Measurements from ENCODE around the gene C4BPA.

Gene C4BPA

GRCh38 chr1:207058252-207058651, 45.8 kb upstream of the C4BPA start:
- no peak overlapping the region for H3K4me3 ChIP-seq (ENCODE audit: low read length)
- TF ChIP-seq, protein P1, sequence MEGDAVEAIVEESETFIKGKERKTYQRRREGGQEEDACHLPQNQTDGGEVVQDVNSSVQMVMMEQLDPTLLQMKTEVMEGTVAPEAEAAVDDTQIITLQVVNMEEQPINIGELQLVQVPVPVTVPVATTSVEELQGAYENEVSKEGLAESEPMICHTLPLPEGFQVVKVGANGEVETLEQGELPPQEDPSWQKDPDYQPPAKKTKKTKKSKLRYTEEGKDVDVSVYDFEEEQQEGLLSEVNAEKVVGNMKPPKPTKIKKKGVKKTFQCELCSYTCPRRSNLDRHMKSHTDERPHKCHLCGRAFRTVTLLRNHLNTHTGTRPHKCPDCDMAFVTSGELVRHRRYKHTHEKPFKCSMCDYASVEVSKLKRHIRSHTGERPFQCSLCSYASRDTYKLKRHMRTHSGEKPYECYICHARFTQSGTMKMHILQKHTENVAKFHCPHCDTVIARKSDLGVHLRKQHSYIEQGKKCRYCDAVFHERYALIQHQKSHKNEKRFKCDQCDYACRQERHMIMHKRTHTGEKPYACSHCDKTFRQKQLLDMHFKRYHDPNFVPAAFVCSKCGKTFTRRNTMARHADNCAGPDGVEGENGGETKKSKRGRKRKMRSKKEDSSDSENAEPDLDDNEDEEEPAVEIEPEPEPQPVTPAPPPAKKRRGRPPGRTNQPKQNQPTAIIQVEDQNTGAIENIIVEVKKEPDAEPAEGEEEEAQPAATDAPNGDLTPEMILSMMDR (IDR thresholded peaks at IDR 0.05; ENCODE audit: low read depth, low read length), result no peak
- TF ChIP-seq EZH2phosphoT487 (IDR thresholded peaks at IDR 0.05; ENCODE audit: low read depth), result no peak
- no peaks in the 10 kb centered on the region for H3K9me3 ChIP-seq (ENCODE audit: insufficient read depth, low read length)
- H3K79me2 ChIP-seq (ENCODE audit: low read length), result no peaks in the 10 kb centered on the region
- H3K27me3 ChIP-seq (ENCODE audit: low read depth, low read length), result no peaks in the 10 kb centered on the region
- peaks cover 9% of the 10 kb centered on the region for H3K36me3 ChIP-seq (replicated peaks; ENCODE audit: low read depth, low read length)
- peaks cover 28% of the 10 kb centered on the region for H3K4me1 ChIP-seq (ENCODE audit: low read length)
- no peak overlapping the region for H3K9ac ChIP-seq (ENCODE audit: low read length)
- H3K27ac ChIP-seq (ENCODE audit: low read length), result no peak overlapping the region
- H2AFZ ChIP-seq (ENCODE audit: low read depth, low read length), result no peak overlapping the region
- no peak overlapping the region for H3K4me2 ChIP-seq (ENCODE audit: low read length)
- no peaks in the 10 kb centered on the region for H4K20me1 ChIP-seq (ENCODE audit: insufficient read depth, low read length)

- no peak overlapping the region for H3K9ac ChIP-seq (ENCODE audit: low read length)
- H4K20me1 ChIP-seq (ENCODE audit: insufficient read depth, low read length), result no peaks in the 10 kb centered on the region
- H3K9me3 ChIP-seq (ENCODE audit: insufficient read depth, low read length), result no peaks in the 10 kb centered on the region
- peaks cover 21% of the 10 kb centered on the region for H3K4me1 ChIP-seq (ENCODE audit: low read length)
- H3K27ac ChIP-seq (ENCODE audit: low read length), result no peak overlapping the region
- H3K36me3 ChIP-seq (replicated peaks; ENCODE audit: low read depth, low read length), result peaks cover 11% of the 10 kb centered on the region
- H3K4me2 ChIP-seq (ENCODE audit: low read length), result no peak overlapping the region
- no peak overlapping the region for H2AFZ ChIP-seq (ENCODE audit: low read depth, low read length)
- H3K4me3 ChIP-seq (ENCODE audit: low read length), result no peak overlapping the region
- H3K27me3 ChIP-seq (ENCODE audit: low read depth, low read length), result no peaks in the 10 kb centered on the region
- TF ChIP-seq, protein P1 (IDR thresholded peaks at IDR 0.05; ENCODE audit: low read depth, low read length), result no peak; the same call in 1 of the 2 replicates
- no peak for TF ChIP-seq EZH2phosphoT487 (IDR thresholded peaks at IDR 0.05; ENCODE audit: low read depth)
- H3K79me2 ChIP-seq (ENCODE audit: low read length), result no peaks in the 10 kb centered on the region
Observed at GRCh38 chr1:207058878-207059867, 44.9 kb upstream of the C4BPA start.

DNA sequence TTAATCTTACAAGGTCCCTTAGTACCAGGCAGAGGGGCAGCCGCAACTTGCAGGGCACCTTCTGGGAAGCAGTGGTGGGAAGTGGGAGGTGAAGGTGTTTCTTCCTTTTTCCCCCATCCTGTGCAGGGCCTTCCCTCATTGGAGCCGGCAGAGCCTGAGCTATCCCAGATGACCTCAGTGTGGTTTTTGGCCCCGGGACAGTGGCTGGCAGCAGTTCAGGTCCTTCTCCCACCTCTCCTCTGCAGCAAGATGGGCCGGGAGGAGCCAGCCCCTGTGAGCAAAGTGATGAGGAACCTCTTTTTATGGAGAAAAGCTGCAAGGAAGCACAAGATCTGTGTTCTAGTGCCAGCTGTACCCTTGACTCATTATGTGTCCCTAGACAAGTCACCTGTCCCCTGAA, 44.2 kb upstream of the C4BPA start:
- no peaks in the 10 kb centered on the region for H4K20me1 ChIP-seq (ENCODE audit: insufficient read depth, low read length)
- no peak overlapping the region for H3K27ac ChIP-seq (ENCODE audit: low read length)
- peaks cover 14% of the 10 kb centered on the region for H3K4me1 ChIP-seq (ENCODE audit: low read length)
- no peak overlapping the region for H3K4me3 ChIP-seq (ENCODE audit: low read length)
- no peaks in the 10 kb centered on the region for H3K27me3 ChIP-seq (ENCODE audit: low read depth, low read length)
- no peaks in the 10 kb centered on the region for H3K9me3 ChIP-seq (ENCODE audit: insufficient read depth, low read length)
- peaks cover 12% of the 10 kb centered on the region for H3K36me3 ChIP-seq (replicated peaks; ENCODE audit: low read depth, low read length)
- no peak for TF ChIP-seq EZH2phosphoT487 (IDR thresholded peaks at IDR 0.05; ENCODE audit: low read depth)
- TF ChIP-seq, protein P1 (IDR thresholded peaks at IDR 0.05; ENCODE audit: low read depth, low read length), result no peak
- H3K9ac ChIP-seq (ENCODE audit: low read length), result no peak overlapping the region
- no peaks in the 10 kb centered on the region for H3K79me2 ChIP-seq (ENCODE audit: low read length)
- H2AFZ ChIP-seq (ENCODE audit: low read depth, low read length), result no peak overlapping the region
- no peak overlapping the region for H3K4me2 ChIP-seq (ENCODE audit: low read length)

GRCh38 chr1:207060596-207060995, 43.4 kb upstream of the C4BPA start:
- H3K4me2 ChIP-seq (ENCODE audit: low read length), result no peak overlapping the region
- H3K27me3 ChIP-seq (ENCODE audit: low read depth, low read length), result no peaks in the 10 kb centered on the region
- no peaks in the 10 kb centered on the region for H3K79me2 ChIP-seq (ENCODE audit: low read length)
- H3K9me3 ChIP-seq (ENCODE audit: insufficient read depth, low read length), result no peaks in the 10 kb centered on the region
- no peaks in the 10 kb centered on the region for H4K20me1 ChIP-seq (ENCODE audit: insufficient read depth, low read length)
- peaks cover 9% of the 10 kb centered on the region for H3K4me1 ChIP-seq (ENCODE audit: low read length)
- no peak for TF ChIP-seq EZH2phosphoT487 (IDR thresholded peaks at IDR 0.05; ENCODE audit: low read depth)
- TF ChIP-seq, protein P1 (IDR thresholded peaks at IDR 0.05; ENCODE audit: low read depth, low read length), result no peak
- H3K36me3 ChIP-seq (replicated peaks; ENCODE audit: low read depth, low read length), result peaks cover 15% of the 10 kb centered on the region
- no peak overlapping the region for H3K9ac ChIP-seq (ENCODE audit: low read length)
- H3K27ac ChIP-seq (ENCODE audit: low read length), result no peak overlapping the region
- no peak overlapping the region for H3K4me3 ChIP-seq (ENCODE audit: low read length)
- no peak overlapping the region for H2AFZ ChIP-seq (ENCODE audit: low read depth, low read length)
